H1 (cell line): ENCODE data around the gene DCANP1. TPM values are rescaled to one million over a fixed set of nuclear protein-coding genes. Genes with fewer than 3 reads are reported as not detected.

ENCODE experiments used
- CTCF ChIA-PET: fragments of 300-600 bp; sonication (Branson Sonifier 250); formaldehyde crosslinking; loops from one replicate; lab custom pipeline; 2021; ENCODE audit not compliant: partially characterized antibody; lab: Charles Lee
- POLR2A ChIA-PET: fragments of 300-600 bp; sonication (Branson Sonifier 250); formaldehyde crosslinking; loops from one replicate; lab custom pipeline; 2021; ENCODE audit warnings: inconsistent platforms; ENCODE audit not compliant: partially characterized antibody; lab: Charles Lee
- DNase-seq, 2 experiments: peaks; one replicate each; pipeline versions ENCODE4 v3.0.0 to v3.0.0-alpha.2; 2010 to 2022; ENCODE audit warnings: low spot score in 2 of 2, low read depth in 1 of 2, mixed read lengths in 1 of 2
- FAIRE-seq: peaks from 2 replicates; lab custom pipeline; 2011; peaks lifted over from hg19 to GRCh38; lab: Jason Lieb, UNC
- H2AFZ ChIP-seq: 2 replicates; pipeline ENCODE4 v1.8.1; 2012; ENCODE audit warnings: low read length, inconsistent platforms
- H2AK5ac ChIP-seq: 2 replicates; pipeline ENCODE4 v1.6.1; 2013; ENCODE audit warnings: low read depth, low read length
- H2BK120ac ChIP-seq: replicated peaks from 2 replicates; pipeline ENCODE3; 2013; ENCODE audit warnings: low read depth, low read length, inconsistent platforms
- H2BK12ac ChIP-seq: 2 replicates; pipeline ENCODE4 v1.6.1; 2013; ENCODE audit warnings: low read depth, low read length
- H2BK15ac ChIP-seq: 2 replicates; pipeline ENCODE4 v1.6.1; 2013; ENCODE audit warnings: low read length
- H2BK20ac ChIP-seq: 2 replicates; pipeline ENCODE4 v1.6.1; 2013; ENCODE audit warnings: low read length
- H2BK5ac ChIP-seq: 2 replicates; pipeline ENCODE4 v1.6.1; 2013; ENCODE audit warnings: low read depth, low read length
- H3K14ac ChIP-seq: 2 replicates; pipeline ENCODE4 v1.6.1; 2013; ENCODE audit warnings: inconsistent platforms; ENCODE audit not compliant: insufficient read length
- H3K18ac ChIP-seq: 2 replicates; pipeline ENCODE4 v1.6.1; 2013; ENCODE audit warnings: low read length; ENCODE audit errors: extremely low read depth
- H3K23ac ChIP-seq: 2 replicates; pipeline ENCODE4 v1.6.1; 2013; ENCODE audit warnings: inconsistent platforms; ENCODE audit not compliant: insufficient read length
- H3K23me2 ChIP-seq: 2 replicates; pipeline ENCODE4 v1.6.1; 2013; ENCODE audit warnings: low read depth, low read length
- H3K27ac ChIP-seq: 2 replicates; pipeline ENCODE4 v1.6.1; 2011; ENCODE audit warnings: low read depth, low read length, inconsistent platforms
- H3K27me3 ChIP-seq, 4 experiments: replicated peaks in 1 of 4; 1 replicate in 1 of 4; 2 replicates in 3 of 4; pipeline versions ENCODE4 v1.6.1 to v1.8.1; 2011 to 2013; ENCODE audit warnings: low read length in 3 of 4, mild to moderate bottlenecking in 3 of 4, inconsistent platforms in 2 of 4, mixed read lengths in 2 of 4, moderate library complexity in 1 of 4; ENCODE audit not compliant: control insufficient read depth in 3 of 4, insufficient read depth in 3 of 4; ENCODE audit errors: extremely low read depth in 1 of 4
- H3K36me3 ChIP-seq, 4 experiments: 2 replicates each; pipeline versions ENCODE4 v1.6.1 to v1.8.1; 2011 to 2013; ENCODE audit warnings: mild to moderate bottlenecking in 4 of 4, low read length in 3 of 4, moderate library complexity in 2 of 4, control low read depth in 1 of 4, inconsistent platforms in 1 of 4; ENCODE audit not compliant: insufficient read depth in 4 of 4, control insufficient read depth in 2 of 4
- H3K4ac ChIP-seq: replicated peaks from 2 replicates; pipeline ENCODE3; 2013; ENCODE audit warnings: low read length, low read depth, mixed read lengths, inconsistent platforms; ENCODE audit not compliant: insufficient read length
- H3K4me1 ChIP-seq, 4 experiments: replicated peaks in 1 of 4; 1 replicate in 1 of 4; 2 replicates in 3 of 4; pipeline versions ENCODE4 v1.6.1 to v1.8.1; 2011 to 2013; ENCODE audit warnings: low read length in 3 of 4, inconsistent platforms in 2 of 4, mixed read lengths in 1 of 4; ENCODE audit not compliant: insufficient read depth in 4 of 4, control insufficient read depth in 3 of 4
- H3K4me2 ChIP-seq, 2 experiments: 2 replicates each; pipeline versions ENCODE4 v1.6.1 to v1.8.1; 2011 to 2013; ENCODE audit warnings: low read depth in 2 of 2, low read length in 2 of 2, control low read depth in 1 of 2, inconsistent platforms in 1 of 2, mild to moderate bottlenecking in 1 of 2; ENCODE audit not compliant: insufficient read depth in 1 of 2
- H3K4me3 ChIP-seq, 4 experiments: fragments of 200-600, 300-600 bp in 1 of 4; sonication (generic), shearing (Covaris generic), sonication (Bioruptor Twin) in 1 of 4; 2 replicates each; pipeline versions ENCODE4 v1.5.1 to v1.8.1; 2011 to 2016; ENCODE audit warnings: low read length in 4 of 4, low read depth in 3 of 4, control low read depth in 2 of 4, inconsistent platforms in 2 of 4, mild to moderate bottlenecking in 2 of 4, mixed read lengths in 1 of 4, moderate library complexity in 1 of 4; ENCODE audit not compliant: insufficient read depth in 2 of 4; ENCODE audit errors: extremely low read depth in 1 of 4
- H3K56ac ChIP-seq: replicated peaks from 2 replicates; pipeline ENCODE3; 2013; ENCODE audit warnings: low read depth, mild to moderate bottlenecking, mixed read lengths, low read length, inconsistent platforms; ENCODE audit not compliant: insufficient read length
- H3K79me1 ChIP-seq: 2 replicates; pipeline ENCODE4 v1.6.1; 2013; ENCODE audit warnings: low read depth, low read length, control low read depth
- H3K79me2 ChIP-seq, 2 experiments: 2 replicates each; pipeline versions ENCODE4 v1.6.1 to v1.8.1; 2012 to 2013; ENCODE audit warnings: low read length in 2 of 2, mild to moderate bottlenecking in 2 of 2, inconsistent platforms in 1 of 2; ENCODE audit not compliant: insufficient read depth in 2 of 2, control insufficient read depth in 1 of 2
- H3K9ac ChIP-seq, 4 experiments: replicated peaks in 1 of 4; 1 replicate in 1 of 4; 2 replicates in 3 of 4; pipeline versions ENCODE4 v1.6.1 to v1.8.1; 2011 to 2013; ENCODE audit warnings: low read depth in 3 of 4, low read length in 3 of 4, control low read depth in 2 of 4, mild to moderate bottlenecking in 2 of 4, moderate library complexity in 2 of 4, inconsistent platforms in 1 of 4; ENCODE audit errors: extremely low read depth in 1 of 4
- H3K9me3 ChIP-seq, 2 experiments: 2 replicates each; pipeline versions ENCODE4 v1.6.1 to v1.8.1; 2012 to 2013; ENCODE audit warnings: mild to moderate bottlenecking in 2 of 2, moderate library complexity in 2 of 2, control low read depth in 1 of 2, inconsistent platforms in 1 of 2, low read depth in 1 of 2, low read length in 1 of 2, mixed read lengths in 1 of 2; ENCODE audit not compliant: insufficient read depth in 2 of 2
- H4K20me1 ChIP-seq, 2 experiments: replicated peaks in 1 of 2; 2 replicates each; pipeline versions ENCODE3 to v1.8.1; 2011 to 2013; ENCODE audit warnings: inconsistent platforms in 2 of 2, low read length in 2 of 2, mild to moderate bottlenecking in 1 of 2; ENCODE audit not compliant: insufficient read depth in 2 of 2, control insufficient read depth in 1 of 2
- H4K5ac ChIP-seq: 2 replicates; pipeline ENCODE4 v1.6.1; 2013; ENCODE audit warnings: low read length, low read depth, mixed read lengths, inconsistent platforms; ENCODE audit not compliant: insufficient read length
- H4K8ac ChIP-seq: 2 replicates; pipeline ENCODE4 v1.8.0; 2013; ENCODE audit warnings: mild to moderate bottlenecking, moderate library complexity, low read length, inconsistent platforms; ENCODE audit not compliant: insufficient read depth; ENCODE audit errors: extremely low read depth
- H4K91ac ChIP-seq: replicated peaks from 2 replicates; pipeline ENCODE3; 2013; ENCODE audit warnings: low read length, mixed read lengths, inconsistent platforms; ENCODE audit not compliant: insufficient read length
- BRCA1 ChIP-seq: IDR thresholded peaks from 2 replicates; pipeline ENCODE4 v1.6.1; 2012; ENCODE audit warnings: low read depth, low read length, improper control_type of control experiment
- CBX8 ChIP-seq: fragments of 300-800, 300-1000 bp; sonication (generic); IDR thresholded peaks from 2 replicates; pipeline ENCODE4 v1.7.1; 2016; ENCODE audit warnings: low read depth, low read length, borderline replicate concordance
- KDM4A ChIP-seq: IDR thresholded peaks from one replicate; pipeline ENCODE4 v1.7.1; 2012; ENCODE audit warnings: low read depth, mild to moderate bottlenecking, moderate library complexity, low read length, inconsistent platforms; ENCODE audit not compliant: severe bottlenecking
- MAX ChIP-seq: IDR thresholded peaks from 2 replicates; pipeline ENCODE4 v1.6.1; 2012; ENCODE audit warnings: inconsistent platforms
- PHF8 ChIP-seq: fragments of 200-600 bp; sonication (generic); conservative IDR thresholded peaks from 2 replicates; pipeline ENCODE4 v1.7.1; 2012; ENCODE audit warnings: low read depth, mild to moderate bottlenecking, inconsistent platforms, low read length, moderate library complexity
- TAF1 ChIP-seq: IDR thresholded peaks from 2 replicates; pipeline ENCODE4 v1.6.1; 2011; ENCODE audit warnings: mild to moderate bottlenecking, low read depth, low read length
- TAF7 ChIP-seq: optimal IDR thresholded peaks from 2 replicates; pipeline ENCODE3; 2011; ENCODE audit warnings: low read depth, mild to moderate bottlenecking, inconsistent platforms, low read length, moderate library complexity, borderline replicate concordance
- TBP ChIP-seq: IDR thresholded peaks from 2 replicates; pipeline ENCODE4 v1.6.1; 2011; ENCODE audit warnings: low read depth, low read length, improper control_type of control experiment
- WGBS, 2 experiments: shearing (Covaris generic) in 1 of 2; methylation state at CpG; one replicate each; pipeline versions ENCODE4 v1.1.6 to v1.1.7; 2013 to 2015; ENCODE audit warnings: low lambda C conversion rate in 2 of 2, mixed read lengths in 2 of 2, inconsistent platforms in 1 of 2, low coverage in 1 of 2, missing lambda C conversion rate in 1 of 2; ENCODE audit not compliant: insufficient replicate concordance in 2 of 2, insufficient coverage in 1 of 2, insufficient read length in 1 of 2; ENCODE audit errors: extremely low coverage in 1 of 2, missing lambda C conversion rate in 1 of 2; 5-methylcytosine and 5-hydroxymethylcytosine counted together
- polyA plus RNA-seq, 7 experiments: library from polyadenylated mRNA; depleted of rRNA in 3 of 7; stranded (reverse) in 5 of 7; unstranded in 2 of 7; fragments of >200 nt in 5 of 7; fragments of 200-250 nt in 2 of 7; gene quantifications; 1 replicate in 5 of 7; 2 replicates in 1 of 7; 4 replicates in 1 of 7; pipeline versions ENCODE4 v1.2.1 to v1.2.3, GENCODE V29; 2011 to 2013; ENCODE audit warnings: missing spikeins in 2 of 7, mixed read lengths in 2 of 7
- total RNA-seq: library from RNA; stranded (reverse); fragmentation: NEBNext Ultra II Directional; extraction: Animal tissue kit (Norgen Biotek cat#: 25700); gene quantifications from 2 replicates; pipeline ENCODE4 v1.2.1, GENCODE V29; 2021

DCANP1 gene
- total and polyA plus RNA-seq, 2 of the 8 experiments (the other 6 are each of a cell fraction or from before 2014, with no cell fraction given) = not detected

GRCh38 chr5:135398855-135399793 is 48.0 kb downstream of the DCANP1 start, which contains the start of gene MACROH2A1:
MACROH2A1 (minus strand) TSS chr5:135399231; CDS start chr5:135389093, 10,138 bp downstream.
- no peak within 1 kb of the TSS for H3K14ac ChIP-seq
- CTCF ChIA-PET = no interaction called here
- H3K79me2 ChIP-seq = peaks cover 0 to 35% of the 10 kb centered on the region in 2 experiments; a peak in 2 of 4 replicates
- no peaks in the 10 kb centered on the region for H3K36me3 ChIP-seq
- H3K27me3 ChIP-seq = peaks cover 6 to 35% (median 30%) of the 10 kb centered on the region in 4 experiments
- DNase-seq = peak in 1 of 2 experiments; percentile 88
- peak within 1 kb of the TSS; percentile 95; the same call in 1 of the 2 replicates for H2BK15ac ChIP-seq
- peak within 1 kb of the TSS; percentile 32 for H3K56ac ChIP-seq
- H4K91ac ChIP-seq = peak within 1 kb of the TSS; percentile 23
- H3K18ac ChIP-seq = peak within 1 kb of the TSS; percentile 72
- peak within 1 kb of the TSS; percentile 40 to 82 (median 53) for H3K4me3 ChIP-seq
- peak within 1 kb of the TSS; percentile 69 to 95 for H3K4me2 ChIP-seq
- peak within 1 kb of the TSS; percentile 43 to 70 (median 58); a peak in 6 of 7 replicates for H3K9ac ChIP-seq
- no peak within 1 kb of the TSS for H2BK12ac ChIP-seq
- peaks cover 5% of the 10 kb centered on the region; the same call in 1 of the 2 replicates for H3K79me1 ChIP-seq
- peaks cover 14% of the 10 kb centered on the region for H3K23me2 ChIP-seq
- H3K4me1 ChIP-seq = peaks cover 7 to 24% (median 12%) of the 10 kb centered on the region in 4 experiments
- FAIRE-seq = no peak
- no peaks in the 10 kb centered on the region; a peak in 1 of 4 replicates for H3K9me3 ChIP-seq
- peak within 1 kb of the TSS; percentile 86 for H4K8ac ChIP-seq
- 1% methylated on average over 66 of the region's 109 CpGs; no CpG with 5 or more reads in 1 of the 2 experiments for WGBS, 2 experiments
- H4K20me1 ChIP-seq = peaks cover 13 to 29% of the 10 kb centered on the region in 2 experiments
- H3K4ac ChIP-seq = no peak within 1 kb of the TSS
- peak within 1 kb of the TSS; percentile 73; the same call in 1 of the 2 replicates for H2BK5ac ChIP-seq
- H2AFZ ChIP-seq = peak within 1 kb of the TSS; percentile 47; the same call in 1 of the 2 replicates
- no peak within 1 kb of the TSS for H4K5ac ChIP-seq
- no peak within 1 kb of the TSS for H2BK20ac ChIP-seq
- H3K23ac ChIP-seq = no peak within 1 kb of the TSS
- POLR2A ChIA-PET = interaction anchor here (0.5 to 1.3 kb wide), 5 partner anchors 12 to 186 kb away, joined by 3 to 5 read pairs (median 3); no protein-coding TSS in a partner anchor
- no peak within 1 kb of the TSS for H2BK120ac ChIP-seq
- H3K27ac ChIP-seq = no peak within 1 kb of the TSS; the same call in 1 of the 2 replicates
- H2AK5ac ChIP-seq = no peak within 1 kb of the TSS
- TF ChIP-seq TAF1 (peak; percentile 78), MAX (peak; percentile 64), PHF8 (peak; percentile 55), TBP (peak; percentile 39; the same call in 1 of the 2 replicates), KDM4A (peak; percentile 66), CBX8 (no peak), TAF7 (peak; percentile 46), BRCA1 (no peak)
